ENCODE results near the gene LRRC28. TPM values are rescaled to one million over a fixed set of nuclear protein-coding genes. Genes with fewer than 3 reads are reported as not detected.

The LRRC28 gene
- total and polyA plus RNA-seq, 9 of the 15 experiments (the other 6 are each of a cell fraction or from before 2014, with no cell fraction given), result 5.5 to 17.4 (median 7.9) TPM

DNA sequence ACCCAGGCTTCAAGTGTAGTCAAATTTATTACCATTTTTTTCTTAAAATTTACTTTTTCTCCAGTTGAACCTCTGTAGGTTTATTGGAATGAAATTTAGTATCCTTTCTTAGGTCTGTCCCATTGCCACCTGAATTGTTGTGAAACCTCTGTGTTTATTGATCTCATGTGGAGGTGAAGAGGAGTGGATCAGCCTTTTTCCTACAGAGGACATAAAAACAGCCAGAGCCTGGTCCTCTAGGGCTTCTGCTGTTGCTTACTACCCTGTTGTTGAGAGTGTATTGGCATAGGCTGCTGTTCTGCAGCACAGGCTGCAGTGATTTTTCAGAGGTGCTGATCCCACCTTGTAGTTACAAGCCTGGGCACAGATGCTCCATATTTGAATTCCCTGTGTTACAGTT lies 44.6 kb downstream of the LRRC28 start:
- intact Hi-C loops (cut with micrococcal nuclease), result no loop called here
- ChIA-PET CTCF (ENCODE audit: low intra/inter-chr PET ratio) (no interaction called here), POLR2A (no interaction called here)
- Histone ChIP-seq H3K27me3 (ENCODE audit: control insufficient read depth in 2 of 2, insufficient read depth in 2 of 2, low read length in 2 of 2) (no peaks in the 10 kb centered on the region), H3K36me3 (ENCODE audit: control insufficient read depth, insufficient read depth, low read length) (no peaks in the 10 kb centered on the region), H3K4me1 (replicated peaks in 1 of 2; ENCODE audit: control insufficient read depth in 2 of 2, insufficient read depth in 2 of 2, low read length in 2 of 2) (no peaks in the 10 kb centered on the region), H2AFZ (ENCODE audit: low read depth, low read length) (no peak overlapping the region), H3K9me3 (replicated peaks; ENCODE audit: control insufficient read depth, insufficient read depth, low read depth, low read length) (no peaks in the 10 kb centered on the region; the same call in 1 of the 2 replicates), H3K9me1 (ENCODE audit: control insufficient read depth, insufficient read depth, low read length) (no peaks in the 10 kb centered on the region), H3K4me2 (ENCODE audit: insufficient read depth, low read length) (no peak overlapping the region), H3K4me3 (no peak overlapping the region), H4K20me1 (replicated peaks; ENCODE audit: control insufficient read depth, insufficient read depth, low read length) (no peaks in the 10 kb centered on the region), H3K79me2 (ENCODE audit: control insufficient read depth, insufficient read depth, low read length) (no peaks in the 10 kb centered on the region), H3K27ac (ENCODE audit: extremely low read depth, low read depth, low read length) (no peak overlapping the region), H3K9ac (ENCODE audit: insufficient read depth in 1 of 2, low read depth in 2 of 2, low read length in 2 of 2) (no peak overlapping the region)
- DNase-seq (ENCODE audit: extremely low read depth in 1 of 4, low spot score in 3 of 4), result no peak
- BruUV-seq (replicated peaks), result no TSS peak
- in situ Hi-C loops (cut with MboI), result loop anchor here (25.0 kb wide), 1 partner anchor 441 kb away; the partner anchor contains the start of gene LYSMD4
- no peak for ATAC-seq
- FAIRE-seq, result no peak
- TF ChIP-seq SIN3A (IDR thresholded peaks at IDR 0.05; ENCODE audit: borderline replicate concordance in 2 of 2, control insufficient read depth in 1 of 2, low read depth in 2 of 2, low read length in 2 of 2), result no peak
- TF ChIP-seq, protein P1, sequence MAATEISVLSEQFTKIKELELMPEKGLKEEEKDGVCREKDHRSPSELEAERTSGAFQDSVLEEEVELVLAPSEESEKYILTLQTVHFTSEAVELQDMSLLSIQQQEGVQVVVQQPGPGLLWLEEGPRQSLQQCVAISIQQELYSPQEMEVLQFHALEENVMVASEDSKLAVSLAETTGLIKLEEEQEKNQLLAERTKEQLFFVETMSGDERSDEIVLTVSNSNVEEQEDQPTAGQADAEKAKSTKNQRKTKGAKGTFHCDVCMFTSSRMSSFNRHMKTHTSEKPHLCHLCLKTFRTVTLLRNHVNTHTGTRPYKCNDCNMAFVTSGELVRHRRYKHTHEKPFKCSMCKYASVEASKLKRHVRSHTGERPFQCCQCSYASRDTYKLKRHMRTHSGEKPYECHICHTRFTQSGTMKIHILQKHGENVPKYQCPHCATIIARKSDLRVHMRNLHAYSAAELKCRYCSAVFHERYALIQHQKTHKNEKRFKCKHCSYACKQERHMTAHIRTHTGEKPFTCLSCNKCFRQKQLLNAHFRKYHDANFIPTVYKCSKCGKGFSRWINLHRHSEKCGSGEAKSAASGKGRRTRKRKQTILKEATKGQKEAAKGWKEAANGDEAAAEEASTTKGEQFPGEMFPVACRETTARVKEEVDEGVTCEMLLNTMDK (IDR thresholded peaks at IDR 0.05; ENCODE audit: borderline replicate concordance, insufficient read depth, low read depth, low read length, poor library complexity, severe bottlenecking), result no peak
- TF ChIP-seq NCOR1 (IDR thresholded peaks at IDR 0.05), result no peak
- no peak for TF ChIP-seq NFE2L1 (tag; IDR thresholded peaks at IDR 0.05; ENCODE audit: borderline replicate concordance, low read depth)
- TF ChIP-seq NFYB (IDR thresholded peaks at IDR 0.05; ENCODE audit: extremely low read depth, insufficient read length), result no peak
- TF ChIP-seq CREBBP (IDR thresholded peaks at IDR 0.05; ENCODE audit: low read depth, low read length), result no peak
- TF ChIP-seq, protein P2, sequence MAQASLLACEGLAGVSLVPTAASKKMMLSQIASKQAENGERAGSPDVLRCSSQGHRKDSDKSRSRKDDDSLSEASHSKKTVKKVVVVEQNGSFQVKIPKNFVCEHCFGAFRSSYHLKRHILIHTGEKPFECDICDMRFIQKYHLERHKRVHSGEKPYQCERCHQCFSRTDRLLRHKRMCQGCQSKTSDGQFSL (CRISPR knock-in tag; IDR thresholded peaks at IDR 0.05), result no peak
- TF ChIP-seq, protein P2 (tag; IDR thresholded peaks at IDR 0.05), result no peak
- TF ChIP-seq, protein P3, sequence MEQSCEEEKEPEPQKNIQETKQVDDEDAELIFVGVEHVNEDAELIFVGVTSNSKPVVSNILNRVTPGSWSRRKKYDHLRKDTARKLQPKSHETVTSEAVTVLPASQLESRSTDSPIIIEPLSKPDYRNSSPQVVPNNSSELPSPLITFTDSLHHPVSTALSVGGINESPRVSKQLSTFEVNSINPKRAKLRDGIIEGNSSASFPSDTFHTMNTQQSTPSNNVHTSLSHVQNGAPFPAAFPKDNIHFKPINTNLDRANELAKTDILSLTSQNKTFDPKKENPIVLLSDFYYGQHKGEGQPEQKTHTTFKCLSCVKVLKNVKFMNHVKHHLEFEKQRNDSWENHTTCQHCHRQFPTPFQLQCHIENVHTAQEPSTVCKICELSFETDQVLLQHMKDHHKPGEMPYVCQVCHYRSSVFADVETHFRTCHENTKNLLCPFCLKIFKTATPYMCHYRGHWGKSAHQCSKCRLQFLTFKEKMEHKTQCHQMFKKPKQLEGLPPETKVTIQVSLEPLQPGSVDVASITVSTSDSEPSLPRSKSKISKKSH (CRISPR knock-in tag; IDR thresholded peaks at IDR 0.05), result no peak
- TF ChIP-seq FOS (IDR thresholded peaks at IDR 0.05; ENCODE audit: extremely low read depth, insufficient read length), result no peak
- no peak for TF ChIP-seq IRF2 (CRISPR knock-in tag; IDR thresholded peaks at IDR 0.05)
- TF ChIP-seq PRPF4 (IDR thresholded peaks at IDR 0.05; ENCODE audit: insufficient read depth, low read depth, low read length, poor library complexity, severe bottlenecking), result no peak
- no peak for TF ChIP-seq NRF1 (conservative IDR thresholded peaks at IDR 0.05 in 1 of 2, IDR thresholded peaks at IDR 0.05 in 1 of 2)
- no peak for TF ChIP-seq ZNF551 (CRISPR knock-in tag; IDR thresholded peaks at IDR 0.05)

All from K562 (cell line).